Adrenal gland (tissue), 5 donors: ENCODE data around the gene CENPM.

ENCODE experiments used
- POLR2A ChIP-seq, 2 donors: fragments of 450-650 bp; IDR thresholded peaks; one replicate each; pipeline ENCODE4 v1.6.1; 2017; ENCODE audit warnings: antibody characterized with exemption in 2 of 2, mild to moderate bottlenecking in 2 of 2, moderate library complexity in 1 of 2
- TF ChIP-seq, protein P1 (sequence below), 6 experiments: fragments of 450-650 bp in 4 of 6; fragments of 200-600 bp in 2 of 6; sonication (generic) in 1 of 6; IDR thresholded peaks; 1 replicate in 5 of 6; 2 replicates in 1 of 6; pipeline versions ENCODE4 v1.5.1 to v1.8.0; 2016 to 2021; ENCODE audit warnings: antibody characterized with exemption in 6 of 6, mild to moderate bottlenecking in 2 of 6, moderate library complexity in 1 of 6
- donor health status: DM: no; HTN: no; CAD: no.

DNA sequence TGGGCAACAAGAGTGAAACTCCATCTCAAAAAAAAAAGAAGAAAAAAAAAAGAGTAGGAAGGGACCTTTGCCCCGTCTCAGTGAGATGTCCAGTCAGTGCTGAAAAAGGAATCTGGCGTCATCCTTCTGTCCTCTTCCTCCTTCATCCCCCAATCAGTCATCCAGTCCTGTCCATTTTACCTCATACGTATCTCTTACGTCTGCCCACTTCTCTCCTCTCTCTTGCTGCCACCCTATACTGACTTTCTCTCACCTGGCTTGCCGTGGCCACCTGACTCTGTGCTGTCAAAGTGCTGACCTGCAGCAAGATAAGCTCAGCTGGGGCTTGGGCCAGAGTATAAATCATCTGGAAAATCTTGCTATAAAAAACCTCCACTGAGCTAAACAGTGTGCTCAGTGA lies 35.9 kb upstream of the CENPM start:
- no peak for TF ChIP-seq POLR2A (IDR thresholded peaks at IDR 0.05)
- TF ChIP-seq, protein P1, sequence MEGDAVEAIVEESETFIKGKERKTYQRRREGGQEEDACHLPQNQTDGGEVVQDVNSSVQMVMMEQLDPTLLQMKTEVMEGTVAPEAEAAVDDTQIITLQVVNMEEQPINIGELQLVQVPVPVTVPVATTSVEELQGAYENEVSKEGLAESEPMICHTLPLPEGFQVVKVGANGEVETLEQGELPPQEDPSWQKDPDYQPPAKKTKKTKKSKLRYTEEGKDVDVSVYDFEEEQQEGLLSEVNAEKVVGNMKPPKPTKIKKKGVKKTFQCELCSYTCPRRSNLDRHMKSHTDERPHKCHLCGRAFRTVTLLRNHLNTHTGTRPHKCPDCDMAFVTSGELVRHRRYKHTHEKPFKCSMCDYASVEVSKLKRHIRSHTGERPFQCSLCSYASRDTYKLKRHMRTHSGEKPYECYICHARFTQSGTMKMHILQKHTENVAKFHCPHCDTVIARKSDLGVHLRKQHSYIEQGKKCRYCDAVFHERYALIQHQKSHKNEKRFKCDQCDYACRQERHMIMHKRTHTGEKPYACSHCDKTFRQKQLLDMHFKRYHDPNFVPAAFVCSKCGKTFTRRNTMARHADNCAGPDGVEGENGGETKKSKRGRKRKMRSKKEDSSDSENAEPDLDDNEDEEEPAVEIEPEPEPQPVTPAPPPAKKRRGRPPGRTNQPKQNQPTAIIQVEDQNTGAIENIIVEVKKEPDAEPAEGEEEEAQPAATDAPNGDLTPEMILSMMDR (IDR thresholded peaks at IDR 0.05) = no peak
